AG04450 (cell line): ENCODE results near the gene KCNMA1. TPM values are rescaled to one million over a fixed set of nuclear protein-coding genes. Genes with fewer than 3 reads are reported as not detected.

ENCODE experiments used
- CTCF ChIA-PET: fragments of 300-600, 350-600 bp; formaldehyde crosslinking; extraction: SDS; loops from one replicate; lab custom pipeline; 2022; ENCODE audit warnings: antibody characterized with exemption, inconsistent platforms; lab: Charles Lee
- POLR2A ChIA-PET: fragments of 350-600 bp; formaldehyde crosslinking; extraction: SDS; loops from one replicate; lab custom pipeline; 2021; ENCODE audit warnings: antibody characterized with exemption, inconsistent platforms; lab: Yijun Ruan, JAX
- DNase-seq: peaks from one replicate; pipeline ENCODE4 v3.0.0-alpha.2; 2011; ENCODE audit warnings: low read depth, low spot score
- H3K27ac ChIP-seq: one replicate; pipeline ENCODE4 v1.5.1; 2012; ENCODE audit warnings: low read depth, low read length, control low read depth
- H3K27me3 ChIP-seq: one replicate; pipeline ENCODE4 v1.6.0; 2012; ENCODE audit warnings: low read length; ENCODE audit not compliant: control insufficient read depth, insufficient read depth
- H3K4me3 ChIP-seq: 2 replicates; pipeline ENCODE4 v1.5.1; 2011; ENCODE audit warnings: mild to moderate bottlenecking, low read depth, low read length, control low read depth
- H3K9me3 ChIP-seq: 2 replicates; pipeline ENCODE4 v1.5.1; 2012; ENCODE audit warnings: low read length; ENCODE audit not compliant: control insufficient read depth, insufficient read depth
- polyA plus RNA-seq: library from polyadenylated mRNA; depleted of rRNA; stranded (reverse); fragments of >200 nt; gene quantifications from 2 replicates; pipeline ENCODE4 v1.2.3, GENCODE V29; 2011
- TF ChIP-seq, protein P1 (sequence below): IDR thresholded peaks from 2 replicates; pipeline ENCODE4 v1.5.1; 2011; ENCODE audit warnings: low read depth, low read length, control low read depth, inconsistent platforms

KCNMA1 gene
- polyA plus RNA-seq, 1 experiment = 58.8 TPM

DNA sequence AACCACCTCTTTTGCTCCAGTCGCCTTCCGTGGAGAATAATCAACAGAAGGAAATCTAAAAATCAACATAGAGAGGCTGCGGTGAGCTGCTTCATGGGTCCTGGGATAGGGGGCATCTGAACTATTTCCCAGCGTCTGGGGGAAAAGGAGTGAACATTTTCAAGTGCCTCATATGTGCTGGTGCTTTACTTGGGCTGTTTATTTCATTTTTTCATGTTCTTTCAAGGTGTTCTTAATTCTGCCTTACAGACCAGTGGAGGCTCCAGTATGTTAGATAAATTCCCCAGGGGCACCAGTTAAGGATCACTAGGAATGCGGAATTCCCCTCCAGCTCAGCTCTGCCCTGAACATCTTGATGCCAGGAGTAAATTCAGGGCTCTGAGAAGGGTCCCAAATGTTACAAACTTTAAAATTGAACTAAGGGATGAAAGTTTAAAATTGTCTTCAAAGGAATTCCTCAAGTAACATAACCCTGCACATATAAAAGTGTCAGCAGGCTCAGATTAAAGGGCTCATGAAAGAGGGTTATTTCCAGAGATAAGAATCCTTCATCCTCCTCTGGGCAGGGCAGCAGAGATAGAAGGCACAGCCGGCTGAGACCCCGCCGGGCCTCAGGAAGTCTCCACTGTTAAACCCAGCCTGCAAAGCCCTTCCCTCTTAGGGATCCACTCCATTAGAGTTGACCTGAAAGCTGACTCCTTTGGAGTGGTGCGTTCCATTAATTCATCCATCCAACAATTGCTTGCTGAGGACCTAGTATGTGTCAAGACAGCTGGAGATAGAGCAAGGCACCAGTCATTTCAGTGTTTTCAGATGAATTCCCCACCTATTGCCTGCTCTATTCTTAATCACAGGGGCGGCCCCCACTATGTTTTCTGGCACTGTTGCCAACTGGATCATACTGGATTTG lies 345.8 kb downstream of the KCNMA1 start:
- TF ChIP-seq, protein P1, sequence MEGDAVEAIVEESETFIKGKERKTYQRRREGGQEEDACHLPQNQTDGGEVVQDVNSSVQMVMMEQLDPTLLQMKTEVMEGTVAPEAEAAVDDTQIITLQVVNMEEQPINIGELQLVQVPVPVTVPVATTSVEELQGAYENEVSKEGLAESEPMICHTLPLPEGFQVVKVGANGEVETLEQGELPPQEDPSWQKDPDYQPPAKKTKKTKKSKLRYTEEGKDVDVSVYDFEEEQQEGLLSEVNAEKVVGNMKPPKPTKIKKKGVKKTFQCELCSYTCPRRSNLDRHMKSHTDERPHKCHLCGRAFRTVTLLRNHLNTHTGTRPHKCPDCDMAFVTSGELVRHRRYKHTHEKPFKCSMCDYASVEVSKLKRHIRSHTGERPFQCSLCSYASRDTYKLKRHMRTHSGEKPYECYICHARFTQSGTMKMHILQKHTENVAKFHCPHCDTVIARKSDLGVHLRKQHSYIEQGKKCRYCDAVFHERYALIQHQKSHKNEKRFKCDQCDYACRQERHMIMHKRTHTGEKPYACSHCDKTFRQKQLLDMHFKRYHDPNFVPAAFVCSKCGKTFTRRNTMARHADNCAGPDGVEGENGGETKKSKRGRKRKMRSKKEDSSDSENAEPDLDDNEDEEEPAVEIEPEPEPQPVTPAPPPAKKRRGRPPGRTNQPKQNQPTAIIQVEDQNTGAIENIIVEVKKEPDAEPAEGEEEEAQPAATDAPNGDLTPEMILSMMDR = no peak
- ChIA-PET CTCF (interaction anchor here (1.0 to 1.7 kb wide), 2 partner anchors 100 to 352 kb away, joined by 3 to 4 read pairs; no protein-coding TSS in a partner anchor), POLR2A (interaction anchor here (0.6 to 1.3 kb wide), 2 partner anchors 29 to 108 kb away, joined by 4 to 9 read pairs; no protein-coding TSS in a partner anchor)
- H3K4me3 ChIP-seq = no peak overlapping the region
- DNase-seq = no peak
- H3K9me3 ChIP-seq = no peaks in the 10 kb centered on the region
- peak overlapping the region; percentile 75 for H3K27ac ChIP-seq
- H3K27me3 ChIP-seq = no peaks in the 10 kb centered on the region

DNA sequence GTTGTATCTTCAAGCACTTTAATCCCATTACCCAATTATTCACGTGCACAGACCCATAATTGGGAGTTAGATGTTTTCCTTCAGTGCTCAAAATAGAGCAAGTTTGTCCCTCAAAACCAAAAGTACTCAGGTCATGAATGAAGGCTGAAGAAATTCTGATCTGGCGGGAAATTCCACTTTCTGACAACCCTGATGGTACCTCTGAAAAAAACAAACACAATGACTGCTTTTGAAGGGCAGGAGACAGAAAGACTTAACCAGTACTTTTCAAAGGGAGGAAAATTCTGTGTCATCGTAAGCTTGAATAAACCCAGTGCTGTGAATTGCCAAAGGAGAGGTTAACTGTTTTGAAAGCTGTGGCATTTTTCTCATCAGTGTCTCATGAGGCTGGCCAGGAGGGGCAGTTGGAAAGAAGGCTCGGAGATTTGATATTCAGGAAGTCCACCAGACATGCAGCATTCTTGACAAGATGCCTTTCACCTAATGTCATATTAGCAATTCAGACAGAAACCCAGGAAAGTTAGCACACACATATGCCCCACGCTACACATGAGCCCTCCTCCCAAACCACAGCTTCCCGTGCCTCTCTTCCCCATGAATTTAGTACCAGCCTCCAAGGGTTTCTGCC lies 347.0 kb downstream of the KCNMA1 start:
- H3K27me3 ChIP-seq = no peaks in the 10 kb centered on the region
- H3K27ac ChIP-seq = peak overlapping the region; percentile 75
- no peaks in the 10 kb centered on the region for H3K9me3 ChIP-seq
- CTCF ChIA-PET = interaction anchor here (0.9 to 1.7 kb wide), 2 partner anchors 102 to 351 kb away, joined by 4 read pairs; no protein-coding TSS in a partner anchor
- no peak overlapping the region for H3K4me3 ChIP-seq
- TF ChIP-seq, protein P1 = 0 out of 2 replicates have a peak, but pooled peaks have one; percentile 6
- POLR2A ChIA-PET = interaction anchor here (0.6 to 1.3 kb wide), 4 partner anchors 11 to 112 kb away, joined by 3 to 9 read pairs (median 4); no protein-coding TSS in a partner anchor
- DNase-seq = peak; percentile 65

DNA sequence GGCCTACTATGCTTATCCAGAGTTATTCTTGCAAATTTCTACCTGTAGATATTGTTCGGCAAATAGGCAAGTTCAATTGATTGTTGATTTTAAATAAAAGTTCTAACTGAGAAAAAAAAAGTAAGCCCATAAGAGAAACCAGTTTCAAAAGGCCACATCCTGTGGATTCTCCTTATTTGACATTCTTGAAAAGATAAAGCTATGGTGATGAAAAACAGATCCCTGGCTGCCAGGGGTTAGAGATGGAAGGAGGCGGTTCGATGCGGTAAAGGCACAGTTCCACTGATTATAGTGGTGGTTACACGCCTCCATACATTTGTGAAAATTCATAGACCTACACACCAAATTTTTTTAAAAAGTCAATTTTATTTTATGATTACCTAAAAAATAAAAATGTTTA lies 347.8 kb downstream of the KCNMA1 start:
- DNase-seq = no peak
- Histone ChIP-seq H3K27me3 (no peaks in the 10 kb centered on the region), H3K9me3 (no peaks in the 10 kb centered on the region), H3K27ac (no peak overlapping the region), H3K4me3 (no peak overlapping the region)
- TF ChIP-seq, protein P1 = no peak
- POLR2A ChIA-PET = interaction anchor here (0.6 kb wide), 1 partner anchor 47 kb away, joined by 3 read pairs; no protein-coding TSS in a partner anchor
- CTCF ChIA-PET = no interaction called here

DNA sequence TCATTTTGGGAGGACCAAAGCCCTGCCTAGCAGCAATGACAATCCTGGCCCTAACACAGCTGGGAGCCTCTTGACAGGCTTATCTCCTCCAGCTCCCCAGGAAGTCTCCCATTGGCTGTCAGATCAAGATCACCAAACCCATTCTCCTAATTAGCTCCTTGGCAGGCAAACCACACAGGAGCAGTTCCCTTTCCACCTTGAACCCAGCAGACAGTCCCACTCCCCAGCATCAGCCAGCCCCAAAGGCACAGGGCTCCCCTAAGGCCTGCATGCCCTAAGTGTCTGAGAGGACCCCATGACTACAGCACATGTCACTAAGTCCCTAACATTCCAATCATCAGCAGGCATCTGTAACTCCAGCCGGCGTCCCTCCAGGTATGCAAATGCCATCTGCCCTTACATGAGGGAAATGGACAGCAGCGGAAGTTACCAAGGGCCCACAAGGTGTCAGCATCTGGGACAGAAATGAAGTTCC lies 348.5 kb downstream of the KCNMA1 start:
- H3K27me3 ChIP-seq = no peaks in the 10 kb centered on the region
- CTCF ChIA-PET = no interaction called here
- TF ChIP-seq, protein P1 = no peak
- POLR2A ChIA-PET = interaction anchor here (0.6 kb wide), 1 partner anchor 46 kb away, joined by 3 read pairs; no protein-coding TSS in a partner anchor
- no peak overlapping the region for H3K27ac ChIP-seq
- no peak for DNase-seq
- no peaks in the 10 kb centered on the region for H3K9me3 ChIP-seq
- H3K4me3 ChIP-seq = no peak overlapping the region
